GM21447 (cell line): ENCODE results near the gene AWAT2.

Experiments
- ATAC-seq: cut with Tn5 transposase; IDR thresholded peaks from one replicate; pipeline ENCODE4 v1.9.1; 2021; ENCODE audit not compliant: unreplicated experiment

The AWAT2 gene

GRCh38 chrX:70049925-70050324, at the start of gene AWAT2:
Gene AWAT2, minus strand, starts transcription at chrX:70049938. Its CDS starts 6 bp downstream, at chrX:70049932.
- no peak for ATAC-seq

GRCh38 chrX:70096052-70096451, 46.3 kb upstream of the AWAT2 start:
- ATAC-seq: no peak

GRCh38 chrX:70092247-70092646, 42.5 kb upstream of the AWAT2 start:
- ATAC-seq: no peak

- ATAC-seq: no peak
Observed at GRCh38 chrX:70089604-70090297, 40.0 kb upstream of the AWAT2 start.

GRCh38 chrX:70088751-70089150, 39.0 kb upstream of the AWAT2 start:
- no peak for ATAC-seq

- no peak for ATAC-seq
Observed at GRCh38 chrX:70087857-70088630, 38.3 kb upstream of the AWAT2 start.

- no peak for ATAC-seq
Observed at GRCh38 chrX:70084592-70085240, 35.0 kb upstream of the AWAT2 start.

- ATAC-seq: no peak
Observed at GRCh38 chrX:70082723-70083122, 33.0 kb upstream of the AWAT2 start.

GRCh38 chrX:70079870-70080269, 30.1 kb upstream of the AWAT2 start:
- ATAC-seq: no peak

- no peak for ATAC-seq
Observed at GRCh38 chrX:70079297-70079696, 29.6 kb upstream of the AWAT2 start.

- no peak for ATAC-seq
Observed at GRCh38 chrX:70066646-70067045, 16.9 kb upstream of the AWAT2 start.

GRCh38 chrX:70062961-70063550, 13.3 kb upstream of the AWAT2 start:
- ATAC-seq: no peak

GRCh38 chrX:70062076-70062475, 12.3 kb upstream of the AWAT2 start, which contains the start of gene OTUD6A:
Gene OTUD6A, plus strand, starts transcription at chrX:70062457. Its CDS starts 68 bp downstream, at chrX:70062525.
- no peak for ATAC-seq

- ATAC-seq: no peak
Observed at GRCh38 chrX:70054391-70054790, 4.7 kb upstream of the AWAT2 start.

- ATAC-seq: no peak
Observed at GRCh38 chrX:70052895-70053615, 3.3 kb upstream of the AWAT2 start.

- no peak for ATAC-seq
Observed at GRCh38 chrX:70049406-70049805, 332 bp downstream of the AWAT2 start.

- no peak for ATAC-seq
Observed at GRCh38 chrX:70046978-70047377, 2.8 kb downstream of the AWAT2 start.

- ATAC-seq: no peak
Observed at GRCh38 chrX:70044541-70045245, 5.0 kb downstream of the AWAT2 start.

GRCh38 chrX:70043685-70044084, 6.1 kb downstream of the AWAT2 start:
- ATAC-seq: no peak
